CD4-positive, alpha-beta T cell treated with Interleukin-10 for 1 hour (primary cell): ENCODE measurements around the gene SRGAP1.
"Not testable (repeated sequence)": the region's sequence is repeated elsewhere in the genome, so short reads cannot be mapped to it uniquely, and the experiment has no call there.

Experiments used
- DNase-seq: peaks from one replicate; pipeline ENCODE4 v3.0.0-alpha.2; 2020

The SRGAP1 gene

DNA sequence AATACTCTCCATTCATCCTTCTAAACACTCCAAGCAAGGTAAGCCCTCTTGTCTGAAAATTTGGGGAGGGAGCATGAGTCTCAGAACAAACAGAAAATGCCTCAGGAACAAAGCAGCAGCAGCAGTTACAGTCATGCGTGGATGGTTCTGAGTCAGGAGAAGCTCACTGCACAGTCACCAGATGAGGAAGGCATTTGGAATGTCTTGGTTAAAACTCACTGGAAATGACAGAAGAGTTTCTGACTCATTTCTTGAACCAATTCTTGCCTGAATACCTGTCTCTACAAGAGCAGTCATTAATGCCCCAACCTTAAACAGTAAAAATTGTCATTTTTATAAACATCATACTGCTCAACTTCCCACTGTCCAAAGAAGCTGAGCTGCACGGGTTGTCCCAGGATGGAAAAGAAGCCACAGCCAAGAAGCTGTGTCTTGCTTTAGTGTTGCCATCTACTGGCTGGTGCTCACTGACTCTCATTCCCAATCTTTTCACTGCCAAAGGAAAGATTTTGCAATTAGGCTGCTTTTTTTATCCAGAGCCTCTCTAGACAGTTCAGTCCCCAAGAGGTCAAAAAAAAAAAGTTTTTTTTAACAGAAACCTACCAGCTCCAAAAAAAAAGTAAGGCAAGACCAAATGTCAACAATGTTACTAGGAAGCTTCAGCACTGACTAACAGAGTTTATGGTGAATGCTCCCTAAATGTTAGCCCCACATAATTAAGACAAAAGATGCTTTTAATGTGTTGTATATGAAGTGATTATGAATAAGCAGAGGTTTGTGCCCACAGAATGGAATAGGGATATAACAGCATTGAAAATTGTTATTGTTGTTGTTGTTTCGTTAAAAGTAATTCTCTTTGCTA is 337.2 kb downstream of the SRGAP1 start:
- DNase-seq, result no peak

- no peak for DNase-seq
Measured at GRCh38 chr12:64184216-64184615, 339.7 kb downstream of the SRGAP1 start.

GRCh38 chr12:64186789-64187188 is 342.3 kb downstream of the SRGAP1 start:
- DNase-seq, result no peak

GRCh38 chr12:64187370-64187769 is 342.9 kb downstream of the SRGAP1 start:
- no peak for DNase-seq

DNA sequence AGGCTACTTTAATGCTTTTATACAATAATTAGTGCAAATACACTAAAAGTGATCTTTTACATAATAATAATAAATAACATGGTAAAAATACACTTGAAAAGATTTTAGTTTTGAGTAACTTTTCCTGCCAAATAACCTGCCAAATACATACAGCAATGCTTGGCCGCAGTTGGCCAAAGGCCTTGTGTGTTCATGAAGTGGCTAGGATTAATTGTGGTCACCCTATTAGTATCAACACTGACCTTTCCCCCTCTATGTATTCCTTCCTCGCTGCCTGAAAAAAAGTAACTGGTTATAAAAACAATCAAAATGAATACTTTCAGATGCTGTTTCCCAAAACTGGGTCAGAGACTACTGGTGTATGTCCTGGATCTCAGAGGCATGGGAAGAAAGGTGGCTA is 343.3 kb downstream of the SRGAP1 start:
- no peak for DNase-seq

GRCh38 chr12:64189530-64189929 is 345.0 kb downstream of the SRGAP1 start:
- DNase-seq, result no peak

DNA sequence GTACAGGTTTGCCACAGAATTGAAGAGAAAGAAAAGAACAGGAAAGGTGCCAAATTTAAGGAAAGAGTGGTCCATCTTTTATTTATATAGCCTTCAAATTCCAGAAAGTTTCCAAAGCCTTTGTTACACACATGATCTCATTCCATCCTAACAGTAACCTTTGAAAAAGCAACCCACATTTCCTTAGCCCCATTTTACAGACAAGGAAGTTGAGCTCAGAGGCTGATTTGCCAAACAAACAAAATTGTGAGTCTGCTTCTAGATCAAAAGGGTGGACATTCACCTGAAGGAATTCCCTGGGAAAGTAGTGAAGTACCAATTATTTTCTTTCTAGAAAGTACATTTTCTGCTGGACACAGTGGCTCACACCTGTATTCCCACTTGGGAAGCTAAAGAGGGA is 345.6 kb downstream of the SRGAP1 start:
- DNase-seq, result no peak

- DNase-seq, result no peak
Measured at GRCh38 chr12:64192644-64193444, 348.3 kb downstream of the SRGAP1 start.

GRCh38 chr12:64193931-64194330 is 349.4 kb downstream of the SRGAP1 start:
- no peak for DNase-seq

- no peak for DNase-seq
Measured at GRCh38 chr12:64194333-64195149, 350.0 kb downstream of the SRGAP1 start.

GRCh38 chr12:64195841-64196240 is 351.3 kb downstream of the SRGAP1 start:
- not testable (repeated sequence) for DNase-seq

- DNase-seq, result no peak
Measured at GRCh38 chr12:64203036-64203435, 358.5 kb downstream of the SRGAP1 start.

DNA sequence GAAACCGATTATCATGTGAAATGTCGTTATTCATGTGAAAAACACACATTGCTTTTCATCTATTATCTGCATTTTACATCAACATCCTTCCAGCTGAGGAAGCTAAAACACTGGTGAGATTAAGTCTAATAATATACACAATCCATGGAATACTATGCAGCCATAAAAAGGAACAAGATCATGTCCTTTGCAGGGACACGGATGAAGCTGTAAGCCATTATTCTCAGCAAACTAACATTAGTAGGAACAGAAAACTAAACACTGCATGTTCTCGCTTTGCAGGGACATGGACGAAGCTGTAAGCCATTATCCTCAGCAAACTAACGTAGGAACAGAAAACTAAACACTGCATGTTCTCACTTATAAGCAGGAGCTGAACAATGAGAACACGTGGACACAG is 359.3 kb downstream of the SRGAP1 start:
- DNase-seq, result no peak

DNA sequence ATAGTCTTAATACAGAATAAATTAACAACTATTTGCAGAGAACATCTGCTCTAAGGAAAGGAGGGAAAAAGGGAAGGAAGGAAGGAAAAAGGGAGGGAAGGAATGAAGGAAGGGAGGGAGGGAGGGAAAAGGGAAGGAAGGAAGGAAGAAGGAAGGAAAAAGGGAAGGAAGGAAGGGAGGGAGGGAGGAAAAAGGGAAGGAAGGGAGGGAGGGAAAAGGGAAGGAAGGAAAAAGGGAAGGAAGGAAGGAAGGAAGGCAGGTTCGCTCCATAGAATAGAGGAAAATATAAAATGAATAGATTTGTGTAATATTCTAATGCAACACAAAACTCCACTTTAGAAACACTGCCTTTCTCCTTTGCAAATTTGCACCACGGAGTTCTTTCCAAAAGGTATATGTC is 361.0 kb downstream of the SRGAP1 start:
- DNase-seq, result no peak

GRCh38 chr12:64207453-64207852 is 363.0 kb downstream of the SRGAP1 start:
- no peak for DNase-seq
